Midbrain (tissue), 1 donor: ENCODE data around the gene HRCT1.
"Not testable (repeated sequence)": the region's sequence is repeated elsewhere in the genome, so short reads cannot be mapped to it uniquely, and the experiment has no call there.

ENCODE experiments used
- DNase-seq: peaks from one replicate; lab custom pipeline; 2025; lab: John Stamatoyannopoulos, UW

HRCT1 gene

DNA sequence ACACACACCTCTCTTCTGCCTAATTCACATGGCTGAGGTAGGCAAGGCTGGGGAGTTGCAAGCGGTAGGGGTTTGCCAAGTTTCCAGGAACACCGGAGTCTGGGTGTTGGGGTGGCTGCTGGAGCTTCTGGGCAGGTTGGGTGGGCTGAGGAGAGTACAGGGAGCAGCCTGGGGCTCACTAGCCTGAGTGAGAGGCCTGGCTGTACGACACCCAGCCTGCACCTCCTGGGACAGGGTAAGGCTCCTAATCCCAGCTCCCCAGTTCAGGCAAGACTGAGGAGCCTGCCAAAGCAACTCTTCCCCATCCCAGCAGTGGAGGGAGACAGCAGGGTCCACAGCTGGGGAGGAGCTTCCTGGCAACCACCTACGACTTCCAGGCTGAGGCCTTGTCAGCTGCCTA lies 11.3 kb downstream of the HRCT1 start:
- DNase-seq, result no peak

DNA sequence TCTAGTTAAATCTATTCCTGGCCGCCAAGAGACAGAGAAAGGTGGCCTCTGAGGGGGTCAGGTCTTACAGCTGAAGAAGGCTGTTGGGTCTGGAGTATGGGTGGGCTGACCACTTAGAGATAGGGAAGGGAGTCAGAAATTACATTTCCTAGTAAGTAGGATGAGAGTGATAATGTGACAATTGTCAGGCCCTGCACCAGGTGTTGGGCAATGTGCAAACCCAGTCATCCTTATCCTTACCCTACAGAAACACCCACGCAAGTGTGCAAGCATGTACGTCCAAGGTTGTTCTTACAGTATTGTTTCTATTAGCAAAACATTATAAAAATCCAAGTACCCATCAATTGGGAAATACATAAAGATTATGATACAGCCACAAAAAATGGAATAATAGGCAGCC lies 12.8 kb downstream of the HRCT1 start:
- no peak for DNase-seq

- DNase-seq, result no peak
These were observed 13.4 kb downstream of the HRCT1 start for GRCh38 chr9:35919212-35920008.

- DNase-seq, result no peak
These were observed 14.1 kb downstream of the HRCT1 start for GRCh38 chr9:35920051-35920620.

- DNase-seq, result no peak
These were observed 17.6 kb downstream of the HRCT1 start for GRCh38 chr9:35923598-35923926.

GRCh38 chr9:35923927-35924763 lies 18.1 kb downstream of the HRCT1 start:
- DNase-seq, result no peak

DNA sequence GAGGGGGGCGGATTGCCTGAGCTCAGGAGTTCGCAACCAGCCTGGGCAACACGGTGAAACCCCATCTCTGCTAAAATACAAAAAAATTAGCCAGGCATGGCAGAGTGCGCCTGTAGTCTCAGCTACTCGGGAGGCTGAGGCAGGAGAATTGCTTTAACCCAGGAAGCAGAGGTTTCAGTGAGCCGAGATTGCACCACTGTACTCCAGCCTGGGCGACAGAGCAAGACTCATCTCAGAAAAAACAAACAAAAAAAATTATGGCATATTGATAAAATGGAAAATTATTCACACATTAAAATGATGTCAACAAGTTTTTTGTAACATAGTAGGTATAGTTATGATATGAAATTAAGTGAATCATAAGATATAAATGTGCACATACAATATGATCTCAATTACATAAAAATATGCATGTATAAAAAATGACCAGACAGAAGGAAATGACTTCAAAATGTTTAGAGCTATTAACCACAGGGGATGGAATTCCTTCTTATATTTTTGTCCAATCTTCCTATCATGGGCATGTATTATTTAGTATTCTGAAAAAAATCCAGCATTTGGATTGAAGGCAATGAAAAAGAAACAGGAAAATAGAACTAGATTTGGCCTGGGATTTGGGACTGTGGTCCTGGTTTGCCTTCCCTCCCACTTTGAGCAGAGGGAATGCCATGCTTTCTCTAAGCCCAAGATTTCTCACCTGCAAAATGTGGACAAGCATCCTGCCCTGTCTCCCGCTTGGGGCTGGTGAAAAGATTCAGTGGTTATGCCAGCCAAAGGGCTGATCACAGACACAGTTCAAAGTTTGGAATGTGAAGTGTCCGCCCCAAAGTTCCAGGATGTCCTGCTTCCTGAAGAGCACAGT lies 22.8 kb downstream of the HRCT1 start:
- no peak for DNase-seq

DNA sequence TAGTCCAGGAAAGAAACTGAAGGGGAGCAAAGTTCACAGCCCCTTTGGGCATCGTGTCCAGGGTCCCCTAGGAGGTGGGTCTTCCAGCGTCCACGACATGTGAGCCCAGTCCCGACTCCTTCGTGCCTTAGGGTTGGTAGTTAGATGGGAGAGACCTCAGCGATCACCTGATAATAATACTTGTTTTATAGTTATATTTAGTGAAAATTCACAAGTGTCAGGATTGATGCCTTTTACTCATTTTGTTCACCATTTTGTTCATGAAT lies 23.4 kb downstream of the HRCT1 start:
- DNase-seq, result no peak

- no peak for DNase-seq
These were observed 24.5 kb downstream of the HRCT1 start for GRCh38 chr9:35930521-35930920.

- no peak for DNase-seq
These were observed 25.0 kb downstream of the HRCT1 start for GRCh38 chr9:35930989-35931388.

GRCh38 chr9:35932735-35933134 lies 26.7 kb downstream of the HRCT1 start:
- DNase-seq, result no peak

GRCh38 chr9:35933550-35934067 lies 27.6 kb downstream of the HRCT1 start:
- no peak for DNase-seq

DNA sequence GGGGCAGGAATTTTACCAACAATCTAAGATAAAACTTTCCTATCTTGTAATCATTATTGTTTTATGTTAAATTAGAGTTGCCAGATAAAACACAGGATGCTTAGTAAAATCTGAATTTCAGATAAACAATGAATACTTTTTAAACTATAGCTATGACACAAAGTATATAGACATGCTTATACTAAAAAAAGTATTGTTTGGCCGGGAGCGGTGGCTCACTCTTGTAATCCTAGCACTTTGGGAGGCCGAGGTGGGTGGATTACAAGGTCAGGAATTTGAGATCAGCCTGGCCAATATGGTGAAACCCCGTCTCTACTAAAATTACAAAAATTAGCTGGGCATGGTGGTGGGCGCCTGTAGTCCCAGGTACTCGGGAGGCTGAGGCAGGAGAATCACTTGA lies 28.1 kb downstream of the HRCT1 start:
- not testable (repeated sequence) for DNase-seq

DNA sequence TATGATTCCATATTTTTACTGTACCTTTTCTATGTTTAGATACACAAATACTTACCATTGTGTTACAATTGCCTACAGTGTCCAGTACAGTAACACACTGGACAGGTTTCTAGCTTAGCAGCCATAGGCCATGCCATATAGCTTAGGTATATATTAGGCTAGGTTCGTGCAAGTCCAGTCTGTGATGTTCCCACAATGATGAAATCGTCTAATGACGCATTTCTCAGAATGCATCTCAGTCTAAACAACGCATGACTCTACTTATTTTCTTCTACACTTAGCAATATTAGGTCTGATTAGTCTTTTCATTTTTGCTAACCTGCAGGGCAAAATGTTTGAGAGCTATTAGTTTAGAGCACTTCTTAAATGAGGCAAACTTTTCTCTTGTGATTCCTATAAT lies 29.3 kb downstream of the HRCT1 start:
- no peak for DNase-seq

DNA sequence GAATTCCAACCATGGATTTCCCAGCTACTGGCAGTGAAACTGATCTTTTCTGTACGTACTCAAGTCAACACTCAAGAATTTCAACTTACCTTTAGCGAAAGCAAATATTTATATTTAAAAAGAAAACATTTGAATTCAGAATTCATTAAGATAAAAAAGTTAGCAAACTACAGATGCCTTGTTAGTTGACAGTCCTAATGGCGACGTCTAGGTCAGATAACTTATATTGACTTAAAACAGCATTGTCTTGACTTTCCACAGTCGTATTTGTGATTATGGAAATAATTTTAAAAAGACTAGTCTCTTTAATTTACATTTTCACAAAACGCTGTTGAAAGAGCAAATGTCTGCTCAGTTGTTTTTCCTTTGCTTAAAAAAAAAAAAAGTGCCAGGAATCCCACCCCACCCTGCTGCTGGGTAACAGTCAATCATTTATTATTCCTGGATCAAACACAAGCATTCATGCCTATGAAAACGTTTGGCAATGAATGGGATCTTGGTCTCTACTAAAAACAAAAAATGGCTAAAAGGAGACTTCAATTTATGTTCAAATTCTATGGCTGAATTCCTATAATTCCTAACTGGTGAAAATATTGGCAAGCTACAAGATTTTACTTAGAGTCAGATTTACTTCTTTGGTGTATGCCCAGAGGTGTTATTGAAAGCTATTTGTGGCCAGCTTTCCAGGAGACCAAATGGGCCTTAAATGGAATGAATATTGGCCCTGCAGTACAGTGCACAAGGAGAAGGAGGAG lies 29.9 kb downstream of the HRCT1 start:
- DNase-seq, result no peak

DNA sequence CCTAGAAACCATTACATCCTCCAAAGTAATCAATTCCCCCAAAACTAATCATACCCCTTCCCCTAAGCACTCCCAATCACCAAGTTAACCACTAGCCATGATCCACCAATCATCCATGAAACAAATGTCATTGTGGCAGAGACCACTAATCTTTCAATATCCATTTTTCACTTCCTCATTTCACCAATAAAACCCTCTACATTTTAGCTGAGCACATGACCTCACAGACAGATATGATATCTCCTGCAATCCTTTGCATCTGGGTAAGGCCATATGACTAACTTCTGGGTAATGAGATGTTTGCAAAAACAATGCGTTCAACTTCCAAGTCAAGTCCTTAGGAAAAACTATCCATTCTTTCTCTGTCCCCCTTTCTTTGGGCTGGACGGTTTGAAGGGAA lies 31.2 kb downstream of the HRCT1 start:
- DNase-seq, result no peak

DNA sequence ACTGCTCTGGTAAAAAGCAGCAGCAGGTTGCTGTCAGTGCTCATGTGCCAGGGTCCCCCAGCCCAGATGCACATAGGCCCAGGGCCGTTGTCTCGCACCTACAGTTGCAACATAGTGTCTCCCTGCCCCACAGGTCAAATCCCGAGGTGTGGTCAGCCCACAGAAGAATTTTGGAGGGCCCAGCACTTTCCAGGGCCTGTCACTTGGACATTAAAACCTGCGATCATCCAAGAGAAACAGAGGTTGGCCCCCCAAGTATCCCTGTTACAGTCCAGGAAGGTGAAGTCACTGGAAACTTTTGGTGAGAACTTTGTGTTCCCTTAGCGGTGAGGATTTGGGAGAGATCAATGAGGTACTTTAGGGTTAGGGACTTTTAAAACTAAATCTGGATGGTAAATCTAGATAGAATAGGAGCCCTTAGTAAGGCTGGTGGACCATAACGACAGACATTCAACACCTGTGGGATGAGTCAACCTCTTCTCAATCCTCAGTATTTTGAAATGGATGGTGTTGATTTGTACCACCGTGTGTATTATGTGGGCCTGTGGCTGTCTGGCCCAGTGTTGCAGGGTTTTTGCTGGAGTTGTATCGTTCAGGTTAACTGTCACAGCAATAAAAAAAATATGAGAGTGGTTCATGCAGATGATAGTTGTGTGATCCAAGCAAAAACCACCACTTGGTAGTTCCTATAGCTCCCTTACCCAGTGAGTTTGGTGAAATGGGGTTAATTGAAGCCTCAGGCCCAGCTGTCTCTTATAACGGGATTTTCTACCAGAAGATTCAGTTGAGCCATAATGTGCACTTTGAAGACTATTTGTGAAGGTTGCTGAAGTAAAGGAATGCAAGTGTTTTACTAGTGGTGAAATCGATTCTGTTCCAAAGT lies 32.7 kb downstream of the HRCT1 start:
- no peak for DNase-seq

DNA sequence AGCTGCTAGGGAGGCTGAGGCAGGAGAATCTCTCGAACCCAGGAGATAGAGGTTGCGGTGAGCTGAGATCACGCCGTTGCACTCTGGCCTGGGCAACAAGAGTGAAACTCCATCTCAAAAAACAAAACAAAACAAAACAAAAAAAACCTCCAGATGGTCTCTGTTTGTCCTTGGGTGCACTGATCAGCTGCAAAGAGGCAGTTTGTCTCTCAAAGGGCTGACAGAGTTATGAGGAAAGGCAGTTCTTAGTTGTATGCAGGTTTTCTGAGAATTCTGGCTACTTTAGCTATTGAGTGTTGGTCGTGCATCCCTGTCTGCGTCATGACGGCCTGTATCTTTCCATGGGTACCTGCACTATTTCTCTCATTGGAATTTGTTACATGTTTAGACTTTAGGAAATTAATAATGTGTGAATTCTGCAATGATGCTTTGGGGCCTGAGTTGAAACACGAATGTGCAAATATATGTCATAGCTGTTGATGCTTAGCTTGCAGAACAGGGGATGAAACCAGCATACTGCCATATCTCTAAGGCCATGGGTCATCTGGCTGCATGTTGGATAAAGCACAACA lies 33.8 kb downstream of the HRCT1 start:
- no peak for DNase-seq

DNA sequence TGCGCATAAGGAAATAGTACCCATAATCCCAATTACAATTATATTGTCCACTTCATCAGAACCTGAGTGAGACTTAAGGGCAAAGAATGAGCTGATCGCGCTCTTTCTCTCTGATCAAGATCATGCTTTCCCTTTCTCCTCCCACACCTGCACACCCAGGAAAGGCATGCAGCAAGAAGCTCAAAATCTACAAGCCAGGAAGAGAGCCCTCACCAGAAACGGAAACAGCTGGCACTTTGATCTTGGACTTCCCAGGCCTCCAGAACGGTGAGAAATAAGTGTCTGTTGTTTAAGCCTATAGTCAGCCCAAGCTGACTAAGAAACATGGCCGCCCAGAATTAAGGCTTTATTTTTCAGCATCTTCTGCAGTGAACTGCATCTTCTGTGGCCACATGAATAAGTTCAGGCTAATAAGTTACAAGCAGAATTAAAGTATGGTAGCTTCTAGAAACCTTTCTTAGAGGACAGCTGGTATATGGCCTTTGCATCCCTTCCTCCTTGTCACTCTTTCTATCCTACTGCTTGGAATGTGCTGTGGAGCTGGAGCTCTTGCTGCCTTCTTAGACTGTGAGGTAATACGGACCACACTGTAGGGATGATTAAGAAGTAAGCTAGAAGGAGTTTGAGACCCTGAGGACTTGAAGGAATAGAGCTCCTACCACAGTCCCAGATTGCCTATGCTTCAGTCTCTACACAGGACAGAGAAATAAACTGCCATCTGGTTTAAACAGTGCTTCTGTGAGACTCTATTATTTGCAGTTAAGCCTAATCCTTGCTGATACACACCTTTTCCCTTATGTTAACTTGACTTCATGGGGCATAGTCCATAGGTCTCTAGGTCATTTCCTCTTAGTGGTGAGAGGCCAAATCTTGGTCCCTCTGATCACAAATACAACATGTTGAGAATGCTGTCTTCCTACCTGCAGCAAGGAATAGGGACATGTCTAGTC lies 34.7 kb downstream of the HRCT1 start:
- DNase-seq, result no peak
